ENCODE measurements around the gene S100A14. TPM values are rescaled to one million over a fixed set of nuclear protein-coding genes. Genes with fewer than 3 reads are reported as not detected.

S100A14 gene
- total RNA-seq, 1 experiment from 2014 or later: 0.63 TPM

- H3K9ac ChIP-seq (ENCODE audit: extremely low read depth, insufficient read length, low read length): no peak overlapping the region
- no peak overlapping the region for H2BK20ac ChIP-seq (ENCODE audit: low read depth, low read length, poor library complexity, severe bottlenecking)
- no peak overlapping the region for H3K4ac ChIP-seq (ENCODE audit: low read depth, low read length)
- H3K4me1 ChIP-seq (ENCODE audit: insufficient read depth, low read length): peaks cover 9% of the 10 kb centered on the region; the same call in 1 of the 2 replicates
- no peak overlapping the region for H2AFZ ChIP-seq (ENCODE audit: low read length)
- H3T11ph ChIP-seq (ENCODE audit: low read length): no peak overlapping the region
- no peaks in the 10 kb centered on the region for H3K79me2 ChIP-seq (ENCODE audit: insufficient read depth, low read length)
- H3K23me2 ChIP-seq (ENCODE audit: insufficient read length, low read depth, low read length, poor library complexity, severe bottlenecking): peaks cover 3% of the 10 kb centered on the region
- H3K9me3 ChIP-seq (ENCODE audit: control insufficient read depth, low read depth, low read length): no peaks in the 10 kb centered on the region
- no peak overlapping the region for H4K91ac ChIP-seq (ENCODE audit: insufficient read length, low read depth, low read length)
- no peaks in the 10 kb centered on the region for H4K20me1 ChIP-seq (ENCODE audit: control insufficient read depth, insufficient read depth, insufficient read length)
- H3K9me3 Mint-ChIP-seq: no peaks in the 10 kb centered on the region
- no peak overlapping the region for H3K4me2 ChIP-seq (ENCODE audit: insufficient read depth, insufficient read length, low read length)
- H3K23ac ChIP-seq (ENCODE audit: insufficient read length, low read depth, low read length): no peak overlapping the region
- no peak overlapping the region for H3K14ac ChIP-seq (ENCODE audit: insufficient read depth, low read length)
- no peak overlapping the region for H3K27ac ChIP-seq (ENCODE audit: insufficient read length, low read depth, low read length)
- no peak overlapping the region for H2BK12ac ChIP-seq (ENCODE audit: insufficient read length, low read depth, low read length)
- peaks cover 0 to 3% (median 0%) of the 10 kb centered on the region in 3 experiments; a peak in 1 of 7 replicates for H3K36me3 Mint-ChIP-seq (ENCODE audit: insufficient read depth in 1 of 3, low read depth in 3 of 3)
- no peak overlapping the region for H2BK15ac ChIP-seq (ENCODE audit: low read depth, low read length)
- no CpG with 5 or more reads among the region's 1 CpG for WGBS (ENCODE audit: extremely low coverage, insufficient read length, low lambda C conversion rate)
- H2BK120ac ChIP-seq (ENCODE audit: low read depth, low read length, poor library complexity, severe bottlenecking): no peak overlapping the region
- no peak overlapping the region for H4K8ac ChIP-seq (replicated peaks; ENCODE audit: insufficient read length, low read depth, low read length)
- no peak overlapping the region for H2AK5ac ChIP-seq (ENCODE audit: insufficient read length, low read length)
- no peaks in the 10 kb centered on the region for H3K27me3 ChIP-seq (ENCODE audit: insufficient read depth, low read length)
- no peaks in the 10 kb centered on the region for H3K79me1 ChIP-seq (ENCODE audit: insufficient read depth, low read depth, low read length, poor library complexity, severe bottlenecking)
- H3K56ac ChIP-seq (ENCODE audit: insufficient read length, low read depth, low read length): no peak overlapping the region
- H3K27ac Mint-ChIP-seq: no peak overlapping the region
- peaks cover 42 to 64% of the 10 kb centered on the region in 2 experiments for H3K4me1 Mint-ChIP-seq
- H2BK5ac ChIP-seq (ENCODE audit: insufficient read length, low read length): no peak overlapping the region
- H4K5ac ChIP-seq (ENCODE audit: insufficient read length, low read depth, low read length): no peak overlapping the region
- no peak for DNase-seq
- no peak overlapping the region; a peak in 1 of 5 replicates for H3K4me3 Mint-ChIP-seq
- TF ChIP-seq CTCF (conservative IDR thresholded peaks at IDR 0.05): no peak
- H3K18ac ChIP-seq (ENCODE audit: insufficient read length, low read depth, low read length): no peak overlapping the region
- peaks cover 2% of the 10 kb centered on the region for H3K27me3 Mint-ChIP-seq (ENCODE audit: low read depth)
Observed at GRCh38 chr1:153611356-153611755, 4.8 kb downstream of the S100A14 start.
